Spleen (tissue), 11 donors: ENCODE measurements around the gene PIP5K1B. TPM values are rescaled to one million over a fixed set of nuclear protein-coding genes. Genes with fewer than 3 reads are reported as not detected.

ENCODE experiments used
- DNase-seq: peaks from one replicate; pipeline ENCODE4 v3.0.0-alpha.2; 2020
- H3K27ac ChIP-seq, 8 donors: fragments of 200-600 bp; sonication (generic) in 7 of 8; 1 replicate in 4 of 8; 2 replicates in 4 of 8; pipeline versions ENCODE4 v1.5.0 to v1.8.0; 2016 to 2021; ENCODE audit warnings: inconsistent platforms in 4 of 8, mild to moderate bottlenecking in 4 of 8, moderate library complexity in 1 of 8
- H3K27me3 ChIP-seq, 7 donors: fragments of 200-600 bp; sonication (generic) in 6 of 7; replicated peaks in 1 of 7; 1 replicate in 4 of 7; 2 replicates in 3 of 7; pipeline versions ENCODE4 v1.5.0 to v1.8.0; 2016 to 2021; ENCODE audit warnings: inconsistent platforms in 3 of 7, mild to moderate bottlenecking in 1 of 7
- H3K36me3 ChIP-seq, 6 donors: fragments of 200-600 bp; sonication (generic) in 5 of 6; 1 replicate in 4 of 6; 2 replicates in 2 of 6; pipeline versions ENCODE4 v1.5.0 to v1.8.0; 2016 to 2021; ENCODE audit warnings: inconsistent platforms in 2 of 6
- H3K4me1 ChIP-seq, 6 donors: fragments of 200-600 bp; sonication (generic) in 5 of 6; 1 replicate in 3 of 6; 2 replicates in 3 of 6; pipeline versions ENCODE4 v1.5.0 to v1.8.0; 2016 to 2021; ENCODE audit warnings: inconsistent platforms in 3 of 6
- H3K4me3 ChIP-seq, 8 donors: fragments of 200-600 bp; sonication (generic) in 7 of 8; 1 replicate in 4 of 8; 2 replicates in 4 of 8; pipeline versions ENCODE4 v1.5.0 to v1.8.0; 2016 to 2021; ENCODE audit warnings: inconsistent platforms in 4 of 8, mild to moderate bottlenecking in 4 of 8, moderate library complexity in 2 of 8
- H3K9me3 ChIP-seq, 8 donors: fragments of 200-600 bp; sonication (generic) in 7 of 8; 1 replicate in 4 of 8; 2 replicates in 4 of 8; pipeline versions ENCODE4 v1.5.0 to v1.8.0; 2016 to 2021; ENCODE audit warnings: inconsistent platforms in 4 of 8
- CTCF ChIP-seq, 11 experiments: fragments of 200-600 bp in 7 of 11; fragments of 450-650 bp in 4 of 11; sonication (generic) in 4 of 11; IDR thresholded peaks in 8 of 11; conservative IDR thresholded peaks in 3 of 11; 1 replicate in 7 of 11; 2 replicates in 4 of 11; pipeline versions ENCODE4 v1.4.0 to v1.8.0; 2016 to 2021; ENCODE audit warnings: antibody characterized with exemption in 11 of 11, inconsistent platforms in 4 of 11, mild to moderate bottlenecking in 1 of 11
- POLR2A ChIP-seq, 3 donors: fragments of 450-650 bp; IDR thresholded peaks; one replicate each; pipeline ENCODE4 v1.5.1; 2017; ENCODE audit warnings: antibody characterized with exemption in 3 of 3, mild to moderate bottlenecking in 1 of 3
- POLR2AphosphoS5 ChIP-seq, 3 donors: sonication (generic); formaldehyde crosslinking; IDR thresholded peaks; one replicate each; pipeline ENCODE4 v1.5.1; 2017; ENCODE audit warnings: antibody characterized with exemption in 3 of 3
- WGBS, 5 donors: extraction: QIAGEN DNeasy Blood & Tissue Kit in 3 of 5; methylation state at CpG; one replicate each; pipeline versions ENCODE4 v1.1.5 to v1.1.7; 2013 to 2018; 5-methylcytosine and 5-hydroxymethylcytosine counted together
- intact Hi-C: fragments of 100-400 bp; cut with DNase I; formaldehyde crosslinking; loops from one replicate; pipeline ENCODE4 v1.15.0; 2023; ENCODE audit warnings: low total_unique reads
- polyA plus RNA-seq, 3 donors: library from polyadenylated mRNA; stranded (reverse); fragments of 200-250 nt; gene quantifications; one replicate each; pipeline ENCODE4 v1.2.1, GENCODE V29; 2013
- total RNA-seq, 7 donors: library from RNA; depleted of rRNA in 3 of 7; stranded (reverse); fragments of >200 nt in 3 of 7; fragmentation: NEBNext Ultra II Directional in 4 of 7; extraction: Animal tissue kit (Norgen Biotek cat#: 25700) in 4 of 7; gene quantifications; one replicate each; pipeline versions ENCODE4 v1.1.0 to v1.2.1, GENCODE V29; 2016 to 2021
- donor health status: healthy with polysubstance abuse.
- donor health status: DM: no; HTN: no; CAD: no; lungs with moderate emphysema.
- donor health status: DM: no; HTN: no; CAD: no.
- donor health status: Bipolar disorder and iron deficiency.
- donor health status: healthy.
- donor health status: DM: no; HTN: no; CAD: no.
- donor health status: DM: yes; HTN: yes; CAD: no.

Gene PIP5K1B
- total and polyA plus RNA-seq, 10 donors: 1.5 to 10.3 (median 6.8) TPM

GRCh38 chr9:68750255-68750654, 45.2 kb downstream of the PIP5K1B start:
- Histone ChIP-seq H3K27ac (no peak overlapping the region), H3K4me3 (no peak overlapping the region), H3K9me3 (no peaks in the 10 kb centered on the region), H3K36me3 (no peaks in the 10 kb centered on the region), H3K27me3 (no peaks in the 10 kb centered on the region), H3K4me1 (peaks cover 0 to 11% (median 0%) of the 10 kb centered on the region in 6 donors)
- intact Hi-C loops: no loop called here
- WGBS, 5 donors: 75 to 88% (median 83%) methylated on average over 6 of the region's 6 CpGs
- TF ChIP-seq CTCF (IDR thresholded peaks at IDR 0.05 in 8 of 11, conservative IDR thresholded peaks at IDR 0.05 in 3 of 11) (no peak), POLR2A (IDR thresholded peaks at IDR 0.05) (no peak)
- DNase-seq: no peak

GRCh38 chr9:68750786-68751185, 45.7 kb downstream of the PIP5K1B start:
- no peaks in the 10 kb centered on the region for H3K27me3 ChIP-seq
- H3K36me3 ChIP-seq: no peaks in the 10 kb centered on the region
- intact Hi-C loops: no loop called here
- peaks cover 0 to 11% (median 0%) of the 10 kb centered on the region in 6 donors for H3K4me1 ChIP-seq
- TF ChIP-seq CTCF (IDR thresholded peaks at IDR 0.05 in 8 of 11, conservative IDR thresholded peaks at IDR 0.05 in 3 of 11): no peak
- TF ChIP-seq POLR2A (IDR thresholded peaks at IDR 0.05): no peak
- no peak for TF ChIP-seq POLR2AphosphoS5 (IDR thresholded peaks at IDR 0.05)
- no peak overlapping the region for H3K27ac ChIP-seq
- no peaks in the 10 kb centered on the region for H3K9me3 ChIP-seq
- DNase-seq: no peak
- 75 to 85% (median 80%) methylated on average over 4 of the region's 4 CpGs for WGBS, 5 donors
- H3K4me3 ChIP-seq: no peak overlapping the region

- Histone ChIP-seq H3K36me3 (no peaks in the 10 kb centered on the region), H3K4me3 (no peak overlapping the region), H3K9me3 (no peaks in the 10 kb centered on the region), H3K4me1 (peaks cover 0 to 11% (median 0%) of the 10 kb centered on the region in 6 donors), H3K27ac (no peak overlapping the region), H3K27me3 (no peaks in the 10 kb centered on the region)
- intact Hi-C loops: no loop called here
- TF ChIP-seq POLR2AphosphoS5 (IDR thresholded peaks at IDR 0.05) (no peak), POLR2A (IDR thresholded peaks at IDR 0.05) (no peak), CTCF (IDR thresholded peaks at IDR 0.05 in 8 of 11, conservative IDR thresholded peaks at IDR 0.05 in 3 of 11) (no peak)
- no peak for DNase-seq
These were observed 46.5 kb downstream of the PIP5K1B start for GRCh38 chr9:68751556-68751955.

- Histone ChIP-seq H3K9me3 (peaks cover 0 to 19% (median 15%) of the 10 kb centered on the region in 8 donors), H3K4me1 (peaks cover 0 to 1% (median 0%) of the 10 kb centered on the region in 6 donors), H3K27me3 (no peaks in the 10 kb centered on the region), H3K27ac (no peak overlapping the region), H3K36me3 (no peaks in the 10 kb centered on the region), H3K4me3 (no peak overlapping the region)
- DNase-seq: no peak
- WGBS, 5 donors: 25 to 73% (median 50%) methylated on average over 1 of the region's 1 CpG
- intact Hi-C loops: no loop called here
- no peak for TF ChIP-seq CTCF (IDR thresholded peaks at IDR 0.05 in 8 of 11, conservative IDR thresholded peaks at IDR 0.05 in 3 of 11)
These were observed 50.0 kb downstream of the PIP5K1B start for GRCh38 chr9:68755051-68755450.
